IPS-11a (cell line): Measurements from ENCODE around the gene BRD3OS.
A peak's percentile ranks its signal among the peaks of the same experiment; 100 is the strongest.

Source experiments
- H3K4me3 ChIP-seq: one replicate; pipeline ENCODE4 v1.5.1; 2013; ENCODE audit warnings: low read depth, low read length, control low read depth

BRD3OS gene

GRCh38 chr9:134024828-134025605 is at the start of gene BRD3OS:
BRD3OS (plus strand) TSS chr9:134025481; CDS start chr9:134026748, 1,267 bp downstream.
- H3K4me3 ChIP-seq = peak within 1 kb of the TSS; percentile 82

- H3K4me3 ChIP-seq = no peak overlapping the region
Observed at GRCh38 chr9:133975511-133975910, 49.8 kb upstream of the BRD3OS start.

GRCh38 chr9:133976191-133976861 is 49.0 kb upstream of the BRD3OS start:
- no peak overlapping the region for H3K4me3 ChIP-seq

- H3K4me3 ChIP-seq = no peak overlapping the region
Observed at GRCh38 chr9:133976887-133977286, 48.4 kb upstream of the BRD3OS start.

GRCh38 chr9:133977421-133978201 is 47.7 kb upstream of the BRD3OS start:
- no peak overlapping the region for H3K4me3 ChIP-seq

- no peak overlapping the region for H3K4me3 ChIP-seq
Observed at GRCh38 chr9:133978226-133978898, 46.9 kb upstream of the BRD3OS start.

- no peak overlapping the region for H3K4me3 ChIP-seq
Observed at GRCh38 chr9:133978899-133979272, 46.4 kb upstream of the BRD3OS start.

- no peak overlapping the region for H3K4me3 ChIP-seq
Observed at GRCh38 chr9:133979273-133979920, 45.9 kb upstream of the BRD3OS start.

GRCh38 chr9:133979921-133980863 is 45.1 kb upstream of the BRD3OS start:
- H3K4me3 ChIP-seq = no peak overlapping the region

- no peak overlapping the region for H3K4me3 ChIP-seq
Observed at GRCh38 chr9:133980864-133981588, 44.3 kb upstream of the BRD3OS start.

GRCh38 chr9:133981589-133981957 is 43.7 kb upstream of the BRD3OS start:
- H3K4me3 ChIP-seq = no peak overlapping the region

- H3K4me3 ChIP-seq = no peak overlapping the region
Observed at GRCh38 chr9:133981958-133982681, 43.2 kb upstream of the BRD3OS start.

GRCh38 chr9:133982971-133983720 is 42.1 kb upstream of the BRD3OS start:
- H3K4me3 ChIP-seq = no peak overlapping the region

- H3K4me3 ChIP-seq = no peak overlapping the region
Observed at GRCh38 chr9:133986061-133986460, 39.2 kb upstream of the BRD3OS start.

GRCh38 chr9:133986774-133987445 is 38.4 kb upstream of the BRD3OS start:
- H3K4me3 ChIP-seq = no peak overlapping the region

- no peak overlapping the region for H3K4me3 ChIP-seq
Observed at GRCh38 chr9:133987446-133987788, 37.9 kb upstream of the BRD3OS start.
